Activated CD8-positive, alpha-beta memory T cell treated with anti-CD3 and anti-CD28 coated beads for 24 hours (primary cell): ENCODE measurements around the gene HOMER3.
A peak's percentile ranks its signal among the peaks of the same experiment; 100 is the strongest.
"Not testable (repeated sequence)": the region's sequence is repeated elsewhere in the genome, so short reads cannot be mapped to it uniquely, and the experiment has no call there.

ENCODE experiments used
- DNase-seq: peaks from one replicate; pipeline ENCODE4 v3.0.0-alpha.2; 2020

HOMER3 gene

DNA sequence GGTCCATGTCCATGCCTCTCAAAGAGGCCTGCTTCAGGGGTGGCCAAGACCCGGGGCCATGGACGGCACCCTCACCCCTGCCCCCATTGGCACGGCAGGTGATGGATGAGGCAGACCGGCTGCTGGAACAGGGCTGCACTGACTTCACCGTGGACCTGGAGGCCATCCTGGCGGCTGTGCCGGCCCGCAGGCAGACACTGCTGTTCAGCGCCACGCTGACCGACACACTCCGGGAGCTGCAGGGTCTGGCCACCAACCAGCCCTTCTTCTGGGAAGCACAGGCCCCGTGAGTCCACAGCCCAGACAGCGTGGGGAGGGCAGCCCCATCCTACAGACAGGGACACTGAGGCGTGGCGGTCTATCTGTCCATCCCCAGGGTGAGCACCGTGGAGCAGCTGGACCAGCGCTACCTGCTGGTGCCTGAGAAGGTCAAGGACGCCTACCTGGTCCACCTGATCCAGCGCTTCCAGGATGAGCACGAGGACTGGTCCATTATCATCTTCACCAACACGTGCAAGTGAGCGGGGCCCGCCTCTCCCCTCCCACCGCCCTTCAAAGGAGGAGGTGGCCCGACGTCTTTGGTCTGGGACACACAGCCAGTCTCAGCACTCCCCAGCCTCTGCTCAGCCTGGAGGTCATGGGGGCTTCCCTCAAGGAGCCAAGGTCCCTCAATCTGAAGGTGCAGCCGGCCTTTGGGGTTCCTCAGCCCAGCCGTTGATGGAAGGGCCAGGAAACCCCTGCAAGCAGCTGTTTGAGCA, 18.6 kb downstream of the HOMER3 start:
- no peak for DNase-seq

DNA sequence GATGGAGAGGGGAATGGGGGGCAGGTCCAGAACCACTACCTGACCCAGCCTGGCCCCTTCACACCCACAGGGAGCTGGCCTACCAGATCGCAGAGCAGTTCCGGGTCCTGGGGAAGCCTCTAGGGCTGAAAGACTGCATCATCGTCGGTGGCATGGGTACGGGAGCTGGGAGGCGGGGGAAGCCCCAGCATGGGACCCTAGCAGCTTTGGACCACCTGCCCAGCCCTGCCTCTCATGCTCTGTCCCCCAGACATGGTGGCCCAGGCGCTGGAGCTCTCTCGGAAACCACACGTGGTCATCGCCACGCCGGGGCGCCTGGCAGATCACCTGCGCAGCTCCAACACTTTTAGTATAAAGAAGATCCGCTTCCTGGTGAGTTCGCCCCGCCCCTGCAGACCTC, 19.4 kb downstream of the HOMER3 start:
- no peak for DNase-seq

- DNase-seq: no peak
These were observed 20.6 kb downstream of the HOMER3 start for GRCh38 chr19:18920400-18920799.

DNA sequence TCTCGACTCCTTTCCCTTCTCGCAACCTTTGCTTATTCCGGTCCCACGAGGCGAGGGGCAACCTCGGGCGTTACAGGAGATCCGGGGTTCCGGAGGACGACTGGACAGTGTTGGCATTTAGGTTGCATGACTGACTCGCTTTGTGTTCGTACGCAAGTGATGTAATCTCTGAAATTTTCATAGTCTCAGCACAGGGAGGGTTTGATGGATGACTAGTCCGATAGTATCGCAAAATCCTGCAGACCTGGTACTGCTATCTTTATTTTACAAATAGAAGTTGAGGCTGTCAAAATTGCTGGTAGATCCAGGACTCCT, 21.2 kb downstream of the HOMER3 start:
- no peak for DNase-seq

DNA sequence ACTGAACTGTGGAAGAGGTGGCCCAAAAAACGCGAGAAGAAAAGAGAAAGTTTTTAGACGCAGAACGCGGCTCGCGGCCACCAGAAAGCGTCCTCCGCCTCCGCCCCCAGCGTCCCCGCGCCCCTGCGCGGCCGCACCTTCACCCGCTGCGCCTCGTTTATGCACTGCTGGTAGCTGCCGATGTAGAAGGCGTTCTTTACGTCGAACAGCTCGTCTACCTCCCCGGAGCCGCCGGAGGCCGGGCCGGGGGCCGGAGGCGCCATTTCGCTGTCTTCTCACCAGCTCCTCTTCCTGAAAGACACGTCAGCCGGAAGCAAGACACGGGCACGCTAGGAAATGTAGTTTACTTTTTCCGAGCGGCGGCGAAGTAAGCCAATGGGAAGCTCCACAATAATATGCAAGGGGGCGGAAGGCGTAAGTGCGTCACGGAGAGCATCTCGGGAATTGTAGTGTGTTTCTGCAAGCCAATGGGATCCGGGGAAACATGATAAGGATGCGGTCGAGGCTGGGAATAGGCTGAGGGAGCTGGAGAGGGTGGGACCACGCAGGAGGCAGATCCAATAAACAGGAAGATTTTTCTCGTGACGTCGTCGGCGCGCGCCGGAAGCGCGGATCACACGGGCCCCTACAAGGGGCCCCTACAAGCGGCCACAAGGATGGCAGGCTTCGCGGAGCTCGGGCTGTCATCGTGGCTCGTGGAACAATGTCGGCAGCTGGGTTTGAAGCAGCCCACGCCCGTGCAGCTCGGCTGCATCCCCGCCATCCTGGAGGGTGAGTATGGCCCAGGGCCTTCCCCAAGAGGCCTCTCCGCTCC, 21.7 kb downstream of the HOMER3 start, which contains the start of the genes COPE and DDX49:
Gene COPE (minus strand): TSS at position 302 of the 814 bp plus-strand sequence. CDS start 39 bp downstream, at position 263.
Gene DDX49 (plus strand): TSS at position 630 of the 814 bp plus-strand sequence. CDS start 27 bp downstream, at position 657.
- DNase-seq: peak; percentile 98

DNA sequence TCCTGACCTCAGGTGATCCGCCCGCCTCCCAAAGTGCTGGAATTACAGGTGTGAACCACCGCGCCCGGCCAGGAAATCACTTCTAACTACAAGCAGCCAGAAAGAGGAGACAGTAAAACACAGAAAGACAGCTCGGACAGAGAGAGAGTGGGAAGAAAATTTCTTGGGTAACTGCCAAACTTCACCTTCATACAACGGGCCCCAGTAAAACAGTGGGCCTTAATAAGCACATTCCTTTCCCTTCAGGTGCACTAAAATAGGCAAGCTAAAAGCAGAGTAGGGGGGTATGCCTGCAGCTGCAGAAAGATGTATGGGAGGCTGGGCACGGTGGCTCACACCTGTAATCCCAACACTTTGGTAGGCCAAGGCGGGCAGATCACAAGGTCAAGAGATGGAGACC, 23.4 kb downstream of the HOMER3 start:
- not testable (repeated sequence) for DNase-seq

DNA sequence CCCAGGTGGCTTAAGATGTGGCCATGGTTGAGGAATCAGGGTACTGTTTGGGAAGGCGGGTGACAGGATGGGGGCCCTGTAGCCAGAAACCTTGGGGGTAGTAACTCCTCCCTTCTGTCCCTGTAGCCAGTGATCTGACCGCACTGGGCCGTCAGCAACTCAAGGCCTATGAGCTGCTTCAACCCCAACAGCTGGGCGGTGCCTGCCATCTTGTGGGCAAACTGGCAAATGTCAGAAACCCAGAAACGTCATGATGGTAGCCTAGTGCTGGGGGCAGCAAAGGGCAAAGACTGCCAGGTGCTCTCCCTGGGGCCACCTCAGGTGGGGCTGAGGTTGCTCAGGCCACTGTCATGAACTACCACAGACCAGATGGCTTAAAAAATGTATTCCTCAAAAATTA, 25.4 kb downstream of the HOMER3 start:
- no peak for DNase-seq

- no peak for DNase-seq
These were observed 27.6 kb downstream of the HOMER3 start for GRCh38 chr19:18913466-18913865.

GRCh38 chr19:18912933-18913332, 28.1 kb downstream of the HOMER3 start:
- DNase-seq: no peak

DNA sequence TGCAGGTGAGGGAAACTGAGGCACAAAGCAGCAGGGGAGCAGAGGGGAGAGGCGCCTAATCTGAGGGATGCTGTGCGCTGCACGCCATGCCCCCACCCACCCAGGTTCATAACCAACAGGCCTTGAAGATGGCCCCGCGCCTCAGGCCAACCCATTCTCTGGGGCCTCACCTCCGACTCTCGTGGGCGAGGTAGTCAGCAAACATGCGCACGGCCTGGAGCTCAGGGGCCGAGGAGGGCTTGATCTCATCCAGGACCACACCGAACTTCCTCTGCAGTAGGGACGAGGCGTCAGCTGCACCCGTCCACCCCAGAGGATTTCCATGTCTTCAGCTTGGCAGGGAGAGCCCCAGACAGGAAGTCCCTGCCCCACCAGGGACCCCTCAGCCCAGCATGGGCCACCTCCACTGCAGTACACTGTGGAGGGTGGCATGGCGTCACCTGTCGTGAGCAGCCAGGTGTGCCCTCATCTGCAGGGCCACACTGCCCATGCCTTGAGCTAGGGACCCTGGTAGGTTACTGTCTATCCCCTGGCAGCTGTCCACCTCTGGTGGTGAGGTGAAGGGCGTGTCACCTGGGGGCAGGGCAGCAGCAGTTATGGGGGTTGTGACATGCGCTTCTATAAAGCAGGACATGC, 30.1 kb downstream of the HOMER3 start:
- DNase-seq: no peak

DNA sequence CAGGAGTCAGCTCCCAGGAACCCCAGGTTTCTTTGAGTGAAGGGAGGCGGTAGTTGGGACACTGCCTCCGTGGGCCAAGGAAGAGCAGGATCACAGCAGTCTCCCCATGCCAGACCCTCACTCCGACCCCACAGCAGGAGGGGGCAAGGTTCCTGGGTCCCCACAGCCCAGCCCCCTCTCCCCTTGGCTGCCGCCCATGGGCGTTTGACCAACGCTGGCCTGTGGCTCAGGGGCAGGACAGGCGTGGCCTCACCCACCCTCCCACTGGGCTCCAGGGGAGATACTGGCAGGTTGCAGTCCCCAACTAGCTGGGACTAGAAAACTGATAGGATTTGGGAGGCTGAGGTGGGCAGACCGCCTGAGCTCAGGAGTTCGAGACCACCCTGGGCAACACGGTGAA, 31.0 kb downstream of the HOMER3 start:
- DNase-seq: no peak

DNA sequence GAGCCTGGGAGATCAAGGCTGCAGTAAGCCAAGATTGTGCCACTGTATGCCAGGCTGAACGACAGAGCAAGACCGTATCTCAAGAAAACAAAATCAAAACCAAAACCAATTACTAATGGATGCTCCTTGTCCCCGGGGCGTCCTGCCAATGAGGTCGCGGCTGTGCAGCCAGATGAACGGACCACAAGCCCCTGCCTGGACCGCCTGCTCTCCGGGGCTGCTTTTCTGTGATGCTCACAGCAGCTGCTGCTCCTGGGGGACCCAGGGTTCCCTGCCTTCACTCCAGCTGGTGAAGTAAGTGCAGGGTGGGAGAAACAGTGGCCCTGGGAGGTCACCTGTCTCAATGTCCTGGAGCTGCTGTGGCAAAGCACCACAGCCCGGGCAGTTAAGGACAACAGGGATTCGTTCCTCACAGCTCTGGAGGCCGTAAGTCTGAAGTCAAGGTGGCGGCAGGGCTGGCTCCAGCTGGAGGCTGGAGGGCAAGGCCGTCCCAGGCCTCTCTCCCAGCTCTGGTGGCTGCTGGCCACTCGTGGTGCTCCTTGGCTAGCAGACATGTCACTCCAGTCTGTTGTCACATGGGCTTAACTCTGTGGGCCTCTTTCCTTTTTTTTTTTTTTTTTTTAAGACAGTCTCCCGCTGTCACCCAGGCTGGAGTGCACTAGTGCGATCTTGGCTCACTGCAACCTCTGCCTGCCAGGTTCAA, 31.9 kb downstream of the HOMER3 start:
- no peak for DNase-seq

- DNase-seq: no peak
These were observed 34.2 kb downstream of the HOMER3 start for GRCh38 chr19:18906605-18907519.

- DNase-seq: no peak
These were observed 35.3 kb downstream of the HOMER3 start for GRCh38 chr19:18905513-18906236.

DNA sequence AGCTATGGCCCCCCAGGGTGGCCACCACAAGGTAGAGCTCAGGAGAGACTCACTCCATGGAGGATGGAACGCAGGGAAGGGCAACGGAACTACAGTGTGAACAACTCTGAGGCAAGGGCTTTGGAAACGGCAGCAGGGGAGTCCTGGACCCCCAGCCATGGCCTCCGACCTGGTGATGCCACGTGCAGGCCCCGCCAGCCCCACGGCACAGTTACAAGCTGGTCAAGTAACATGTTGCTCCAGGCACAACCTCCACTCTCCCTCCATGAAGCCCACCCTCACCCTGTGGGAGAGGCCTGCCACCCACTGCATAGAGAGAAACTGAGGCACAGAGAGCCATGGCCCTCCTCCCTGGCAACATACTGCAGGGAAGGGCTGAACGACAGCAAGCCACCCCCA, 36.0 kb downstream of the HOMER3 start:
- no peak for DNase-seq

DNA sequence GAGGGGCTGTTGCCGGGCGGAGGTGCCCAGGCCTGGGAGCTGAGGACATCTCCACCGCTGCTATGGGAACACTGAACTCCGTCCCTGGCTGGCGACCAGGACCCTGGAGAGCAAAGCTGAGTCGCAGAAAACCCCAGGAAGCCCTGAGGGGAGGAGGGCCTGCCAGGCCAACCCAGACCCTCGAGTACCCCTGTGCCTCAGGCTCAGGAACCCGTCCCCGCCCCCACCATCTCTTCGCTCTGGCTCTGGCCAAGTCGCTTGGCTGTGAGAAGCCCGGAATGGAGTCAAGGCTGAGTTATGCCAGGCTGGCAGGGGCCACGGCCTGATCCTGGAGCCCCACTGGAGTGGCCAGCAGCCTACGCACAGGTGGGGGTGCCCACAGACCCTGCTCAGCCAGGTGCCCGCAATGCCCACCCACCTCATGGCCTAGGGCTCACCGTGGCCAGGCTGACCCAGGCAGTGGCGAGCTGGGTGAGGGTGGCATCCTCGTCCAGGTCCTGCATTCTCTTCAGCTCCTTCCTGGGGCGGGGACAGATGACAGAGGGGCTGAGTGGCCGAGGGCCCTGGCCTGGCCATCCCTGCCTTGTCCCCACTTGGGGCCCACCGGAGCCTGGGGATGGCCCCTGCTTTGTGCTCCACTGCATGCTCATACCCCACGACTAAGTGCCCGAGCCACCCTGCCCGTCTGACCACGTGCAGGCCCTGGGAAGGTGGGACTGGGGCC, 36.5 kb downstream of the HOMER3 start:
- no peak for DNase-seq

DNA sequence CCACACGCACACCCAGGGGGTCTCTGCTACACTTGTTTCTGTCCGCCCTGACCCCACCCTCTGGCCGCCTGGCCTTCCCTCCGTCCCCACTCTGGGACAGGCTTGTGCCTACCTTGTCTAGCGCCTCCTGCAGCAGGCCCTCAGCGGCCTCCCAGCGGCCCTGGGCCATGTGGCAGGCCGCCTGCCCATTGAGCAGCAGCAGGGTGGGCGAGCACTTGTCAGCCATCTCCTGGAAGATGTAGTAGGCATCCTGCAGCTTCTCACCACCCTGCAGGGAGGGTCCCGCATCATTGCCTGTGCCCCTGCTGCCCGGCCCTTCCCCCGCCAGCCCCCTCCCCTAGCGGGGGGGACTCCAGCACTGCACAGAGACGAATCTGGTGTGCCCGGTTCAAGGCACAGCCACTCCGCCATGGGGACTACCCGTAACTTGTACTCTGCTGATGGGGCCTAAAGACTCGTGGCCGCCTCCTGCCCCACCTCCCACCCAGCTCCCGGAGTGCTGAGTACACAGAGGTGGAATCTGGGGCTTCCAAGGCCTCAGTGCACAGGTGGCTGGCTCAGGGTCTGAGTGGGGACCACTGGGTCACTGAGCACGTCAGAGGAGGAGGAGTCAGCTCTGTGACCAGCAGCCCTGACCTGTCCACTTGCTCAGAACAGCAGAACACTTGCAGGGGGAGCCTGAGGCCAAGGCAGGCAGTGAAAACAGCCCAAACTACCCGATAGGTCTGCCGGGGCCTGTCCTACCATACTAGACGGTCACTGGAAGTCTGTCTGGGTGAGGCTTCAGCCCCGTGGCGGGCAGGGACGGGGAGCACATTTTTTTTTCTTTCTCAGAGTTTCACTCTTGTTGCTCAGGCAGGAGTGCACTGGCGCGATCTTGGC, 37.6 kb downstream of the HOMER3 start:
- DNase-seq: no peak

GRCh38 chr19:18902519-18902918, 38.5 kb downstream of the HOMER3 start:
- DNase-seq: not testable (repeated sequence)

DNA sequence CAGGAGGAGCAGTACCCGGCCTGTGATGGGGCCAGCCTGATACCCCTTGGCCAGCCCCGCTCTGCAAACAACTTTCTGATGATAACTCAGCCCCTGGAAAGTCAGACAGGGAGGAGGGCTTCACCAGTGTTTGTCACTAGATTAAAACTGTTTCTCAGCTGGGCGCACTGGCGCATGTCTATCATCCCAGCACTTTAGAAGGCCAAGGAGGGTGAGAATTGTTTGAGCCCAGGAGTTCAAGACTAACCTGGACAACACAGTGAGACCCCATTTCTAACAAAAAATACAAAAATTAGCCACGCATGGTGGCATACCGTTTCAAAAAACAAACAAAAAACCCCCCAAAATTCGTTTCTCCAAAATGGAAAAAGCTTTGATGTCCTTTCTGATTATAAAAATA, 39.5 kb downstream of the HOMER3 start:
- DNase-seq: no peak
